GM19455 (cell line): Measurements from ENCODE around the gene PLA2G2C.
"Not testable (repeated sequence)": the region's sequence is repeated elsewhere in the genome, so short reads cannot be mapped to it uniquely, and the experiment has no call there.

Source experiments
- ATAC-seq: cut with Tn5 transposase; IDR thresholded peaks from one replicate; pipeline ENCODE4 v1.9.1; 2021; ENCODE audit not compliant: unreplicated experiment

Gene PLA2G2C

GRCh38 chr1:20138346-20138745 lies 48.0 kb downstream of the PLA2G2C start:
- no peak for ATAC-seq

- no peak for ATAC-seq
These were observed 48.7 kb downstream of the PLA2G2C start for GRCh38 chr1:20137604-20138003.

- no peak for ATAC-seq
These were observed 49.3 kb downstream of the PLA2G2C start for GRCh38 chr1:20137055-20137454.

- ATAC-seq, result no peak
These were observed 50.1 kb downstream of the PLA2G2C start for GRCh38 chr1:20136249-20136648.

GRCh38 chr1:20134995-20135394 lies 51.3 kb downstream of the PLA2G2C start:
- ATAC-seq, result no peak

GRCh38 chr1:20130518-20130917 lies 55.8 kb downstream of the PLA2G2C start:
- ATAC-seq, result not testable (repeated sequence)

GRCh38 chr1:20126806-20127440 lies 59.4 kb downstream of the PLA2G2C start:
- no peak for ATAC-seq

GRCh38 chr1:20126041-20126805 lies 60.1 kb downstream of the PLA2G2C start:
- no peak for ATAC-seq

GRCh38 chr1:20125100-20125499 lies 61.2 kb downstream of the PLA2G2C start:
- ATAC-seq, result no peak

GRCh38 chr1:20124456-20125057 lies 61.8 kb downstream of the PLA2G2C start:
- ATAC-seq, result no peak

GRCh38 chr1:20123722-20124455 lies 62.4 kb downstream of the PLA2G2C start:
- no peak for ATAC-seq

- ATAC-seq, result no peak
These were observed 65.5 kb downstream of the PLA2G2C start for GRCh38 chr1:20120796-20121195.

- ATAC-seq, result no peak
These were observed 67.0 kb downstream of the PLA2G2C start, which contains the start of gene PLA2G2D for GRCh38 chr1:20119347-20119746. PLA2G2D (minus strand) TSS chr1:20119536; CDS start chr1:20119498, 38 bp downstream.

- no peak for ATAC-seq
These were observed 69.1 kb downstream of the PLA2G2C start for GRCh38 chr1:20117236-20117635.

GRCh38 chr1:20115916-20116315 lies 70.4 kb downstream of the PLA2G2C start:
- no peak for ATAC-seq

- ATAC-seq, result no peak
These were observed 70.8 kb downstream of the PLA2G2C start for GRCh38 chr1:20115479-20115878.

GRCh38 chr1:20114021-20114648 lies 72.2 kb downstream of the PLA2G2C start:
- ATAC-seq, result no peak
